Thoracic aorta (tissue), 2 donors: ENCODE data around the gene KNSTRN. TPM values are rescaled to one million over a fixed set of nuclear protein-coding genes. Genes with fewer than 3 reads are reported as not detected.

Source experiments
- ATAC-seq: fragments of 150-250 bp; one replicate; pipeline ENCODE4 v1.8.0; 2017; ENCODE audit warnings: low read depth; ENCODE audit not compliant: insufficient number of reproducible peaks, low FRiP score
- DNase-seq: peaks from one replicate; pipeline ENCODE4 v3.0.0-alpha.2; 2020; ENCODE audit warnings: low spot score
- H3K27ac ChIP-seq, 2 donors: fragments of 200-600 bp; sonication (generic); 1 replicate in 1 of 2; 2 replicates in 1 of 2; pipeline ENCODE4 v1.5.1; 2016; ENCODE audit warnings: mild to moderate bottlenecking in 2 of 2, moderate library complexity in 2 of 2
- H3K27me3 ChIP-seq: fragments of 200-600 bp; sonication (generic); replicated peaks from 2 replicates; pipeline ENCODE4 v1.6.0; 2016; ENCODE audit warnings: mild to moderate bottlenecking; ENCODE audit not compliant: insufficient read depth
- H3K36me3 ChIP-seq: fragments of 200-600 bp; sonication (generic); one replicate; pipeline ENCODE4 v1.5.1; 2016
- H3K4me1 ChIP-seq, 2 donors: fragments of 200-600 bp; sonication (generic); 1 replicate in 1 of 2; 2 replicates in 1 of 2; pipeline versions ENCODE4 v1.5.1 to v1.6.0; 2016; ENCODE audit warnings: low read depth in 2 of 2, mild to moderate bottlenecking in 1 of 2; ENCODE audit not compliant: control insufficient read depth in 1 of 2
- H3K4me3 ChIP-seq: fragments of 200-600 bp; sonication (generic); 2 replicates; pipeline ENCODE4 v1.5.1; 2016; ENCODE audit warnings: mild to moderate bottlenecking
- H3K9me3 ChIP-seq: fragments of 200-600 bp; sonication (generic); 2 replicates; pipeline ENCODE4 v1.5.1; 2016
- total RNA-seq, 2 donors: library from RNA; depleted of rRNA; stranded (reverse); fragments of >200 nt; gene quantifications; one replicate each; pipeline versions ENCODE4 v1.1.0 to v1.2.3, GENCODE V29; 2016
- TF ChIP-seq, protein P1 (sequence below): fragments of 200-600 bp; sonication (generic); IDR thresholded peaks from one replicate; pipeline ENCODE4 v1.5.1; 2019; ENCODE audit warnings: antibody characterized with exemption

Gene KNSTRN, protein sequence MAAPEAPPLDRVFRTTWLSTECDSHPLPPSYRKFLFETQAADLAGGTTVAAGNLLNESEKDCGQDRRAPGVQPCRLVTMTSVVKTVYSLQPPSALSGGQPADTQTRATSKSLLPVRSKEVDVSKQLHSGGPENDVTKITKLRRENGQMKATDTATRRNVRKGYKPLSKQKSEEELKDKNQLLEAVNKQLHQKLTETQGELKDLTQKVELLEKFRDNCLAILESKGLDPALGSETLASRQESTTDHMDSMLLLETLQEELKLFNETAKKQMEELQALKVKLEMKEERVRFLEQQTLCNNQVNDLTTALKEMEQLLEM
- 1 to 10 TPM; 4.5 to 5.8 TPM for total RNA-seq

DNA sequence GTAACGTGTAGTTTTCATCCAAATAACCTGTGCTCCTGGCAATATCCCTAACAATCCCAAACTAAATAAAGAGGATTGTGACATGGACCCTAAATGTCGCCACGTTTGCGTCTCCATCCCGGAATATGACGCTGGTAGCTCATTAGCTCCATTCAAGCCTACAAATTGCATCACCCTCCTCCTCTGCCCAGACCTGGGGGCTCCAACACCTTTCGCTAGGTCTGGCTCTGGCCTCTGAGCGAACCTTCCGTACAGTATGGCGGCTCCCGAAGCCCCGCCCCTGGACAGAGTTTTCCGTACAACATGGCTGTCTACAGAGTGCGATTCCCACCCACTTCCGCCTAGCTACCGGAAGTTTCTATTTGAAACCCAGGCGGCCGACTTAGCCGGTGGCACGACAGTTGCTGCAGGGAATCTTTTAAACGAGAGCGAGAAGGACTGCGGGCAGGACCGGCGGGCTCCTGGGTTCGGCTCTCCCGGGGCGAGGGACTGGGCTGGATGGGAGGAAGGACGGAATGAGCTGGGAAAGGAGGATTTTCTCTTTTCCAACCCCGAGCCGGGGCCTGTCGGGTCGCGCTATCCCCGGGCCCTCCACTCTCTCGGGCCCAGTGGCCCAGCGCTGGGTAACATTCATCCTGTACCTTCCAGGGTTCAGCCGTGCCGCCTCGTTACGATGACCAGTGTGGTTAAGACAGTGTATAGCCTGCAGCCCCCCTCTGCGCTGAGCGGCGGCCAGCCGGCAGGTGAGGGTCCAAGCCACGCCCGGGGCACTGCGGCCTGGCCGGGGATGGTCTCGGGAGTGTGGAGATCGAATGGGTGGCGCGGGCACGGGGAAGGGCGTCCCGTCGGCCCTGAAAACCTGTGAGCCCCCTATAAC lies at the start of gene KNSTRN:
Gene KNSTRN, plus strand, starts transcription at position 142 of the 877 bp plus-strand sequence. Its CDS starts 115 bp downstream, at position 257.
- ATAC-seq: peak; percentile 89
- TF ChIP-seq, protein P1, sequence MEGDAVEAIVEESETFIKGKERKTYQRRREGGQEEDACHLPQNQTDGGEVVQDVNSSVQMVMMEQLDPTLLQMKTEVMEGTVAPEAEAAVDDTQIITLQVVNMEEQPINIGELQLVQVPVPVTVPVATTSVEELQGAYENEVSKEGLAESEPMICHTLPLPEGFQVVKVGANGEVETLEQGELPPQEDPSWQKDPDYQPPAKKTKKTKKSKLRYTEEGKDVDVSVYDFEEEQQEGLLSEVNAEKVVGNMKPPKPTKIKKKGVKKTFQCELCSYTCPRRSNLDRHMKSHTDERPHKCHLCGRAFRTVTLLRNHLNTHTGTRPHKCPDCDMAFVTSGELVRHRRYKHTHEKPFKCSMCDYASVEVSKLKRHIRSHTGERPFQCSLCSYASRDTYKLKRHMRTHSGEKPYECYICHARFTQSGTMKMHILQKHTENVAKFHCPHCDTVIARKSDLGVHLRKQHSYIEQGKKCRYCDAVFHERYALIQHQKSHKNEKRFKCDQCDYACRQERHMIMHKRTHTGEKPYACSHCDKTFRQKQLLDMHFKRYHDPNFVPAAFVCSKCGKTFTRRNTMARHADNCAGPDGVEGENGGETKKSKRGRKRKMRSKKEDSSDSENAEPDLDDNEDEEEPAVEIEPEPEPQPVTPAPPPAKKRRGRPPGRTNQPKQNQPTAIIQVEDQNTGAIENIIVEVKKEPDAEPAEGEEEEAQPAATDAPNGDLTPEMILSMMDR: no peak
- Histone ChIP-seq H3K4me3 (peak within 1 kb of the TSS; percentile 91), H3K9me3 (no peaks in the 10 kb centered on the region), H3K27ac (no peak within 1 kb of the TSS), H3K27me3 (no peaks in the 10 kb centered on the region), H3K36me3 (no peaks in the 10 kb centered on the region), H3K4me1 (peaks cover 10 to 19% of the 10 kb centered on the region in 2 donors)
- peak; percentile 81 for DNase-seq

DNA sequence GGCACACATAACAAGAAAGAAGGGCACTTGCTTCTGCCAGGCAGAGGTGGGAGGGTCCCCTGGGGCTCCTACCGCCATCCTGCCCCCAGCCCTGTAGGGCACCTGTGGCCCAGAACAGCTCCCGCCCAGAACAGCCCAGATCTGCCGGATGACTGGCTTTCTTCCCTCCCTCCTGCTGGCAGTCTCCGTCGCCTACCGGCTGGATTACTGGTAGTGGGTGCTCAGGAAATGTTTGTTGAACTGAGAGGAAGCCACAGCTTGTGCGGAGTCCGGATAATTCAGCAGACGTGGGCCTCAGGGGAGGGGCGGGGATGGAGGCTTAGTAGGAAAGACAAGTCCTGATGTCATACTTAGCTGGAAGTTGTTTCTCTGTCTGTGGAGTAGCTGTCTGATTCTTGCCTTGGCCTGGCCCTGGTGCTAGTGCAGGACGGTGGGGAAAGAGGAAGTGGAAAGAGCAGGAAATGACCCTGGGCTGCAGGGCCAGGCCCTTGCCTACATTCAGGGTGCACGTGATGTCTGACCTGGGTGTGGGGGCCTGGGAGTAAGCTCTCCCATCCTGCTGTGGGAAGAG lies 48.5 kb upstream of the KNSTRN start:
- ATAC-seq (peak; percentile 56), DNase-seq (peak; percentile 78)
- Histone ChIP-seq H3K4me3 (peak overlapping the region; percentile 22), H3K27me3 (no peaks in the 10 kb centered on the region), H3K4me1 (peaks cover 61 to 94% of the 10 kb centered on the region in 2 donors), H3K27ac (peak overlapping the region; percentile 93 to 99), H3K9me3 (no peaks in the 10 kb centered on the region), H3K36me3 (no peaks in the 10 kb centered on the region)
- TF ChIP-seq, protein P1: no peak

GRCh38 chr15:40334541-40334940 lies 48.0 kb upstream of the KNSTRN start:
- H3K4me1 ChIP-seq: peaks cover 61 to 94% of the 10 kb centered on the region in 2 donors
- peak overlapping the region; percentile 93 to 99 for H3K27ac ChIP-seq

DNA sequence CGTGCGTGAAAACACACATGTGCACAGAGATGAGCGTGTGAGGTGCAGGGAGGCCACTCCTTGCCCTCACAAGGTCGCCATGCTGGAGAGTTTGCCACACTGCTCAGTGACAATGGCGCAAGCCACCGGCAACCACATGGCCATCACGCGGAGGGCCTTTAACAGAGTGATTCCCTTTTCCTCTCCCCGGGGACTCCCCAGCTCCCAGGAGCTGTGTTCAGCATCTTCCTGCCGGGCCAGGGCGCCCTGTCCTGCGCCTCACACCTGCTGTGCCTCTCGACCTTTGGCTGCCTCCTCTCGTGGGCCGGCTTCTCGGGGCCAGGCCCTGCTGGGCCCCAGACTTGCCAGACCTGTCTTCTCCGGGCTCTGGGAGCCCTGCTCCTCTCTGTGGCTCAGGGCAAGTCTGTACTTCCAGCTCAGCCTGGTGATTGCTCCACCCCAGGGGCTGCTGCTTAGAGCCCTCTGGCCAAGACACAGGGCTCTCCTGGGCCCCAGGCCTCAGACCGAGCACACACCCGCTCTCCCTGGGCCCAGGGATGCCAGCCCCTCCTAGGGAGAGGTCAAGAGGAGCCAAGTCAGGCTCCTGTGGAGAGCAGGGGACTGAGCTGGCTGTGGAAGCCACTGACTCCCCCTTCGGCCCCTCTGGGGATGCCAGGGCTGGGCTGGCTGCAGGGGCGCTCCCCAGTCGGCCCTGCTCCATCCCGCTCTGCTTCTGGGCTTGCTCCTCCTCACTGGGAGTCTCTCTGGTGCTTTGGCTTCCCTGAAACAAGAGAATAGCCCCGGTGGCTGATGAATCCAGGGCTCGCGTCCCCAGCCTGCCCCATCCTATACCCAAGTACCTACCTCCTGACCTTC lies 47.4 kb upstream of the KNSTRN start:
- Histone ChIP-seq H3K9me3 (no peaks in the 10 kb centered on the region), H3K27ac (peak overlapping the region; percentile 93 to 99), H3K27me3 (no peaks in the 10 kb centered on the region), H3K36me3 (no peaks in the 10 kb centered on the region), H3K4me3 (no peak overlapping the region), H3K4me1 (peaks cover 64 to 94% of the 10 kb centered on the region in 2 donors)
- TF ChIP-seq, protein P1: no peak
- no peak for DNase-seq
- no peak for ATAC-seq

More at GRCh38 chr15:40334541-40334940, 48.0 kb upstream of the KNSTRN start:
- TF ChIP-seq, protein P1: no peak
- DNase-seq (no peak), ATAC-seq (no peak)
- no peak overlapping the region for H3K4me3 ChIP-seq
- no peaks in the 10 kb centered on the region for H3K27me3 ChIP-seq
- no peaks in the 10 kb centered on the region for H3K9me3 ChIP-seq
- H3K36me3 ChIP-seq: no peaks in the 10 kb centered on the region
